ENCODE measurements around the gene AQP6.

The AQP6 gene

GRCh38 chr12:49972641-49973360 is at the start of gene AQP6:
Gene AQP6 (plus strand): TSS chr12:49972947. CDS start chr12:49973174, 227 bp downstream.
- no peak for DNase-seq (ENCODE audit: low read depth in 2 of 2)

DNA sequence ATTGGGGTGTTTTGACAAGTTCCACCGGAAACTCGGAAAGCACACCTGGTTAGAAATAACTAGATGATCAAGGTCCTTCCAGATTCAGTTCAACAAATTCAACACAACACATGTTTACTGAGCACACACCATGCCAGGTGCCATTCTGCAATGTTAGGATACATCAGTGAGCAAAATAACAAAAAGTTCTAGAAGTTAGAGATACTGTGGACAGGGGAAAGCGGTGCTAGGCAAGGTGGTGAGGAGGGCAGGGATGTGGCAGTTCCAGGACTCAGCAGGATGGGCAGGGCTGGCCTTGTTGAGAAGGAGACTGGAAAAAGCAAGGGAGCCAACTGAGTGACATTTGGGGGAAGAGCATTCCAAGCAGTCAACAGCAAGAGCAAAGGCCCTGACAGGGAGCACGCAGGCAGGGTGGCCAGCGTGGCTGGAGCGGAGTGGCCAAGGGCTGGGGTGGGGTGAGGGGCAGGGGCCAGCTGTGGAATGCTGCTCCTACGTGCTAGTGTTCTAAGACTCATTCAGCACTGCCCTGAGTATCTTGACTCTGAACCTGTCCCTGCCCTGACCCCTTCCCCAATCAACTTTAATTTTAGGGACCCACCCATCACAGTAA is 49.6 kb upstream of the AQP6 start:
- no peak for DNase-seq (ENCODE audit: low read depth in 2 of 2)

- DNase-seq (ENCODE audit: low read depth in 2 of 2), result no peak
Observed at GRCh38 chr12:49923880-49924556, 48.7 kb upstream of the AQP6 start.

DNA sequence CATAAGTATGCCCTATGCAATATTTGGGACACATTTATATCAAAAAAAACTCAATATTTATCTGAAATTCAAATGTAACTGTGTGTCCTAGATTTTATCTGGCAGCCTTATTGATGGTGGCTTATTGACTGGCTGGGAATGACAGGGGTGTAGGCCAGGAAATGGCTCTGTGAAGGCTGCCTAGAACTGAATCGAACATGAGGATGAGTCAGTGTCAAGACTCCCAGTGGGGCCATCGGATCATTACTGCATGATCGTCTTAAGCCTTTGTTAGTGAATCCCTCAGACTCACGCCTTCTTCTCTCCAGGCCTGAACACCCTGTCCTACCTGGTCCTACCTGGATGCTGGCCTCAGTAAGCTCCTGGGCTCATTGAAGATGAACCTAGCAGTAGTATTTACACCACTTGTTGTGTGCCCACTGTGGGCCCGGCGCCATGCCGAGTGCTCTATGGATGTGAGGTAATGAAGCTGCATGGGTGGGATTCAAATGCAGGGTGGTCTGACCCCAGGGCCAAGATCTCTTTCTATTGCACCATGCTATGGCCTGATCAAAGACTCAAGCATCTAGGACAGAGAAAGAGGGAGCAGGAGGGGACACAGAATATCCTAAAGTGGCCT is 48.0 kb upstream of the AQP6 start:
- no peak for DNase-seq (ENCODE audit: low read depth in 2 of 2)

GRCh38 chr12:49925433-49926204 is 47.1 kb upstream of the AQP6 start:
- no peak for DNase-seq (ENCODE audit: low read depth in 2 of 2)

DNA sequence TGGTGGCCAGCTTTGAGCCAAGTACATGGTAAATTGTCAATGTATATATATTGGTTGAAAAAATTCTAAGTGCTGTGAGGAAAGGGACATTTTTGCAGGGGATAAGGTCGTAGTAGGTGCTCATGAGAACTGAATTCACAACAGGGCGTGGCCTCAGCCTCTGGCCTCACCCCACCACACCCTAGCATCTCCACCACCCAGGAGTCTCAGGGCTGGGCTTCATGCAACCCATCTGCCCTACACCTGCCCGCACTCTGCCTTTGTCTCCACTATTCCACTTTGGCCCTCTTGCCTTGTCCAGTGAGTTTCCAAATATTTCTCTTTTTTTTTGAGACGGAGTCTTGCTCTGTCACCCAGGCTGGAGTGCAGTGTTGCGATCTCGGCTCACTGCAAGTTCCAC is 44.3 kb upstream of the AQP6 start:
- DNase-seq (ENCODE audit: low read depth in 2 of 2), result no peak

- DNase-seq (ENCODE audit: low read depth in 2 of 2), result no peak
Observed at GRCh38 chr12:49929581-49929980, 43.2 kb upstream of the AQP6 start.

- no peak for DNase-seq (ENCODE audit: low read depth in 2 of 2)
Observed at GRCh38 chr12:49930515-49931288, 42.0 kb upstream of the AQP6 start.

- no peak for DNase-seq (ENCODE audit: low read depth in 2 of 2)
Observed at GRCh38 chr12:49932023-49932422, 40.7 kb upstream of the AQP6 start.

DNA sequence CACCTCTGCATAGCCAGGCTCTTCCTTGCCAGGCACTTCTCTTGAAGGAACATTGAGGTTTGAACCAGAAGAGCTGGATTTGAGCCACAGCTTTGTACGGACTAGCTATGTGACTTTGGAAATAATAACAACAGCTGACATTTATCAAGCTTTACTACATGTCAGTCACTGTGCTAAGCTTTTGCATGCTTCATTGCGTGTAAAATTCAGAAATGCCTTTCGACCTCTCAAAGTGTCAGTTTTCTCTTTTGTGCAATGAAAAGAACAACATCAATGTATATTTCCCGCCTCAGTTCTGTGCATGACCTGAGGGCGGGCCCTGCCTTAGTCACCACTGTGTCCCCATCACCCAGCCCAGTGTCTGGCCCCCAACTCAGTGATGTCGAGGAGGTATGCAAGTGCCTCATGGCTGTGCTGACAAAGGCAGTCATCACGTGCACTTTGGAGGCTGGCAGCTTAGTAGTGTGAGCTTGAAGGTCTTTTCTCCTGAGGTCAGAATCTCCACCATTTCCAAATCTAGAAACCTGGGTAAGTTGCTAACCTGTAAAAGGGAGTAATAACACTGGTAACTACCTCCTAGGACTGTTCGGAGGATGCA is 40.1 kb upstream of the AQP6 start:
- DNase-seq (ENCODE audit: low read depth in 2 of 2), result no peak

DNA sequence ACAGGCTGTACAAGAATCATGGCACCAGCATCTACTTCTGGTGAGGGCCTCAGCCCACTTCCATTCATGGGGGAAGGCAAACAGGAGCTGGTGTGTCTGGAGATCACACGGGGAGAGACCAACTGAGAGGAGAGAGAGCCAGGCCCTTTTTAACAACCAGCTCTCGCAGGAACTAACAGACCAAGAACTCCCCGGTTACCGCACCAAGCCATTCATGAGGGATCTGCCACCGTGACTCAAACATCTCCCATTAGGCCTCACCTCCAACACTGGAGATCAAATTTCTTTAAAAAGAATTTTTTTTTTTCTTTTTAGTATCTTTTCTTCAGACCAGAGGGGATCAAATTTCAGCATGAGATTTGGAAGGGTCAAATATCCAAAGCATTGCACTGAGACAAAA is 39.0 kb upstream of the AQP6 start:
- DNase-seq (ENCODE audit: low read depth in 2 of 2), result no peak

DNA sequence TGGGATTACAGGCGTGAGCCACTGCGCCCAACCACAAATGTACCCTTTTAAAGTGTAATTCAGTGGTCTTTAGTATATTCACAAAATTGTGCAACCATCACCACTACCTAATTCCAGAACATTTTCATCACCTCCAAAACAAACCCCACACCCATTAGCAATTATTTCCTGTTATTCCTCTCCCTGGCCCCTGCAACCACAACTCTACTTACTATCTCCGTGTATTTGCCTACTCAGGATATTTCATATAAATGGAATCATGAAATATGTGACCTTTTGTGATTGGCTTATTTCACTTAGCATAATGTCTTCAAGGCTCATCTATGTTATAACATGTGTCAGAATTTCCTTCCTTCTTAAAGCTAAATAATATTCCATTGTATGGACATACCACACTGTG is 38.2 kb upstream of the AQP6 start:
- no peak for DNase-seq (ENCODE audit: low read depth in 2 of 2)

DNA sequence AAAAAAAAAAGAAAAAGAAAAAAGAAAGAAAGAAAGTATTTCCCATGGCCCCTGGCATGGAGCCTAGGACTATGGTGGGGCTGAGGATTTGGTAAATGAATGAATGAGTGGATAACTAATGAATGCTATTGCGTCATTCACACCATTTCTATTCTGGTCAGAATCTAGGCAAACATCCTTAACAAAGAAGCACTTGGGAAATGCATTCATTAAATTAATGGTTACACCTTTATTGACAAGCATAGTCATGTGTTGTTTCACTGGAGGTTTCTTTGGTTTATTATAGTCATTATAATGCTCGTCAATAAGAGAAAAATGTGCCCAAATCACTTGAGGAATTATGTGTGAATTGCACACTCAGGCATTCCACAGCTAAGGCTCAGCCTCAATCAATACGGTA is 35.8 kb upstream of the AQP6 start:
- DNase-seq (ENCODE audit: low read depth in 2 of 2), result no peak

GRCh38 chr12:49937639-49938300 is 35.0 kb upstream of the AQP6 start:
- no peak for DNase-seq (ENCODE audit: low read depth in 2 of 2)

- no peak for DNase-seq (ENCODE audit: low read depth in 2 of 2)
Observed at GRCh38 chr12:49939307-49939706, 33.4 kb upstream of the AQP6 start.

DNA sequence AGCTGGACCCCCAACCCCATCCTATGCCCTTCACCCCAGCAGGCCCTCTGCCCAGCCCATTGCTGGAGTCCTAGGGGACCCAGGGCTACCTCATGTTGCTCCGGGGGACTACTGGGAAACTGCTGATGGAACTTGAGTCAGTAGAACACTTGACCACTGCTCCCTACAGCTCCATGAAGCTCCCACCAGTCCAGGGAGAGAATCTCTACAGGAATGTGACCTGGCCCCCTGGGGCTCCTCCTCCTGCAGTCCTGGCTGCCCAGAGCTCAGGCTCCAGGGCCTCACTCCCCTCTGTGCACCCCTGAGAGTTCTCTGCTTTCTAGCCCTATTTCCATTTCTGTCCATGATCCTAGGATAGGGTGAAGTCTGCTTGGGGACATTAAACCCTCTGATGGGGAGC is 33.0 kb upstream of the AQP6 start:
- DNase-seq (ENCODE audit: low read depth in 2 of 2), result no peak

GRCh38 chr12:49941556-49942511 is 30.9 kb upstream of the AQP6 start:
- no peak for DNase-seq (ENCODE audit: low read depth in 2 of 2)

DNA sequence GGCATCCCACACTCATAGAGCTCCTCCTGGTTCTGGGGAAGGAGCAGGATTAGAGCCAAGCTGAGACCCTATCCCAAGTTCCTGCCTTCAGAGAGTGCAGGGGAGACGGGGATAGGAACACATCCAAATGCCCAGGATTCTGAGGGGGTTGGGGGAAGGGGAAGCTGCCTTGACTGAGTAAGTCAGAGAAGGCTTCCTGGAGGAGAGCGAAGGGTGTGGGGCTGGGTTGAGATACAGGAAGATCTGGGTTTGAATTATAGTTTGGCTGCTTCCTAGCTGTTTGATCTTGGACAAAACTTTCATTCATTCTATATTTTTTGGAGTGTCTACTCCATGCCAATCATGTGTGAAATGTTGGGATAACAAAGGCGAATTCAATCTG is 30.2 kb upstream of the AQP6 start:
- DNase-seq (ENCODE audit: low read depth in 2 of 2), result no peak
